DOHH2 (cell line): ENCODE data around the gene PTPN3.

Experiments used
- EZH2phosphoT487 ChIP-seq: fragments of 200-600 bp; sonication (generic); IDR thresholded peaks from 2 replicates; pipeline ENCODE4 v1.6.1; 2017; ENCODE audit warnings: borderline replicate concordance, mild to moderate bottlenecking, antibody characterized with exemption, low read length, moderate library complexity, mixed read lengths
- TF ChIP-seq, protein P1 (sequence below): fragments of 200-600 bp; sonication (generic); IDR thresholded peaks from one replicate; pipeline ENCODE4 v1.5.1; 2014; ENCODE audit warnings: antibody characterized with exemption, mild to moderate bottlenecking, low read depth, low read length; ENCODE audit not compliant: poor library complexity, severe bottlenecking

GRCh38 chr9:109441296-109441695, 56.8 kb downstream of the PTPN3 start:
- TF ChIP-seq, protein P1, sequence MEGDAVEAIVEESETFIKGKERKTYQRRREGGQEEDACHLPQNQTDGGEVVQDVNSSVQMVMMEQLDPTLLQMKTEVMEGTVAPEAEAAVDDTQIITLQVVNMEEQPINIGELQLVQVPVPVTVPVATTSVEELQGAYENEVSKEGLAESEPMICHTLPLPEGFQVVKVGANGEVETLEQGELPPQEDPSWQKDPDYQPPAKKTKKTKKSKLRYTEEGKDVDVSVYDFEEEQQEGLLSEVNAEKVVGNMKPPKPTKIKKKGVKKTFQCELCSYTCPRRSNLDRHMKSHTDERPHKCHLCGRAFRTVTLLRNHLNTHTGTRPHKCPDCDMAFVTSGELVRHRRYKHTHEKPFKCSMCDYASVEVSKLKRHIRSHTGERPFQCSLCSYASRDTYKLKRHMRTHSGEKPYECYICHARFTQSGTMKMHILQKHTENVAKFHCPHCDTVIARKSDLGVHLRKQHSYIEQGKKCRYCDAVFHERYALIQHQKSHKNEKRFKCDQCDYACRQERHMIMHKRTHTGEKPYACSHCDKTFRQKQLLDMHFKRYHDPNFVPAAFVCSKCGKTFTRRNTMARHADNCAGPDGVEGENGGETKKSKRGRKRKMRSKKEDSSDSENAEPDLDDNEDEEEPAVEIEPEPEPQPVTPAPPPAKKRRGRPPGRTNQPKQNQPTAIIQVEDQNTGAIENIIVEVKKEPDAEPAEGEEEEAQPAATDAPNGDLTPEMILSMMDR = no peak
- TF ChIP-seq EZH2phosphoT487 = no peak
